HAP-1 (cell line): ENCODE measurements around the gene GSX1.
A peak's percentile ranks its signal among the peaks of the same experiment; 100 is the strongest.
"Not testable (repeated sequence)": the region's sequence is repeated elsewhere in the genome, so short reads cannot be mapped to it uniquely, and the experiment has no call there.

Experiments
- DNase-seq, 2 experiments: peaks; one replicate each; pipeline ENCODE4 v3.0.0-alpha.2; 2016 to 2020; ENCODE audit warnings: low spot score in 2 of 2
- H3K27me3 ChIP-seq: fragments of 250-450 bp; sonication (Bioruptor Pico); 2 replicates; pipeline ENCODE4 v1.5.1; 2020; ENCODE audit warnings: low read depth, mild to moderate bottlenecking, moderate library complexity
- H3K36me3 ChIP-seq: fragments of 250-450 bp; sonication (Bioruptor Pico); replicated peaks from 2 replicates; pipeline ENCODE4 v1.5.1; 2020; ENCODE audit warnings: mild to moderate bottlenecking
- H3K4me1 ChIP-seq: fragments of 250-450 bp; sonication (Bioruptor Pico); 2 replicates; pipeline ENCODE4 v1.5.1; 2020; ENCODE audit warnings: mild to moderate bottlenecking
- H3K4me3 ChIP-seq: fragments of 250-450 bp; sonication (Bioruptor Pico); 2 replicates; pipeline ENCODE4 v1.5.1; 2020; ENCODE audit warnings: mild to moderate bottlenecking, moderate library complexity
- H3K9me3 ChIP-seq: fragments of 250-450 bp; sonication (Bioruptor Pico); 2 replicates; pipeline ENCODE4 v1.5.1; 2020; ENCODE audit warnings: mild to moderate bottlenecking, moderate library complexity
- in situ Hi-C: fragments of 300-500 bp; cut with MboI; formaldehyde crosslinking; loops from 3 replicates; pipeline ENCODE4 v1.14.3; 2020; ENCODE audit warnings: low sequenced_read_pairs, inconsistent platforms, mixed read lengths

Gene GSX1

DNA sequence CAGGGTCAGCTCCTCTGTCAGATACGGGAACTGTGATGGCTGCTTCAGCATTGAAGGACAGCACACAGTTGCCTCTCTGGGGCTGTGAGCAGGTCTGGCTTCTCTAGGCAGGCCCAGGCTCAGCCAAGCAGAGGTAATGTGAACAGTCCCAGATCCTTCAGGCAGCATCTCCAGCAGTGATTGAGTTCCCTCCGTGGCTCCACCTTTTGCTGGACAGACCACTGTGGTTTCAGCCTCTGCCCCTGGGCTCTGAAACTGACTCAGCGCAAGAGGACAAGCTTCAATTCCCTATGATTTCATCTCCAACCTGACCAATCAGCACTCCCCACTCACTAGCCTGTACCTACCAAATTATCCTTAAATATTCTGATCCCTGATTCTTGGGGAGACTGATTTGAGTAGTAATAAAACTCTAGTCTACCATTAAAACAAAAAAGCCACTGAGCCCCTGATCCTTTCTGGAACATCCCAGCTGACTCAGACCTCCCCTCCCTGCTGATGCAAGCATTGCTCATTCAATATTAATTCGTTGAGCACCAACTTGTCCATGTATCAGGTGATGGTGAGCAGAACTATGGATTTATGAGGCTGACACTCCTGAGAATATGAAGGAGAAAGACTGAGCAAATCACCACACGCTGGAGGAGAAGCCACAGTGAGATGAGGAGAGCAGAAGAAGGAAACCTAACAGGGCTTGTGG lies 16.7 kb downstream of the GSX1 start:
- in situ Hi-C loops, result no loop called here
- Histone ChIP-seq H3K4me3 (no peak overlapping the region), H3K27me3 (peaks cover 14% of the 10 kb centered on the region; the same call in 1 of the 2 replicates), H3K9me3 (no peaks in the 10 kb centered on the region), H3K36me3 (no peaks in the 10 kb centered on the region), H3K4me1 (no peaks in the 10 kb centered on the region)
- DNase-seq, result no peak

DNA sequence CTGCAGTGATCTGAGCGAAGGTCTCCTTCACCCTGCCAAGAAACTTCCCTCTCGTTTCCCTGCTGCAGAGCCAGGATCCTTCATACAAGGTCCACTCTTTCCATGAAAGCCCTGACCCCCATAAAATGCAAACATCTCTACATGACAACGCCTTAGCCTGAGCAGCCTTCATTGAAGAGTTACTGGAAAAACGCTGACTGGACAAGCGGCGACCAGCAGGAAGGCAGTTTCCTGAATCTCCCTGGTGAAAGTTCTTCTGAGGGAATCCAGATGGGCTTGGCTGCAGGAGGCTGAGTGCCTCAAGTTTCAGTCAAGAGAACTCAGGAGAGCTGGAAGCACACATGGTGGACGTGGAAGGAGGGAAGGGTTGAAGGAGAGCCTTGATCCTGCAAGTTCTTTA lies 17.7 kb downstream of the GSX1 start:
- peaks cover 12% of the 10 kb centered on the region; the same call in 1 of the 2 replicates for H3K27me3 ChIP-seq

GRCh38 chr13:27810461-27810860 lies 18.2 kb downstream of the GSX1 start:
- no peaks in the 10 kb centered on the region for H3K9me3 ChIP-seq
- H3K4me3 ChIP-seq, result no peak overlapping the region
- DNase-seq, result no peak
- no peaks in the 10 kb centered on the region for H3K4me1 ChIP-seq
- in situ Hi-C loops, result no loop called here
- H3K27me3 ChIP-seq, result peaks cover 7% of the 10 kb centered on the region; the same call in 1 of the 2 replicates
- no peaks in the 10 kb centered on the region for H3K36me3 ChIP-seq

More for the DNA sequence above, 17.7 kb downstream of the GSX1 start:
- in situ Hi-C loops, result no loop called here
- H3K9me3 ChIP-seq, result no peaks in the 10 kb centered on the region
- H3K4me1 ChIP-seq, result no peaks in the 10 kb centered on the region
- no peaks in the 10 kb centered on the region for H3K36me3 ChIP-seq
- H3K4me3 ChIP-seq, result no peak overlapping the region
- DNase-seq, result no peak

DNA sequence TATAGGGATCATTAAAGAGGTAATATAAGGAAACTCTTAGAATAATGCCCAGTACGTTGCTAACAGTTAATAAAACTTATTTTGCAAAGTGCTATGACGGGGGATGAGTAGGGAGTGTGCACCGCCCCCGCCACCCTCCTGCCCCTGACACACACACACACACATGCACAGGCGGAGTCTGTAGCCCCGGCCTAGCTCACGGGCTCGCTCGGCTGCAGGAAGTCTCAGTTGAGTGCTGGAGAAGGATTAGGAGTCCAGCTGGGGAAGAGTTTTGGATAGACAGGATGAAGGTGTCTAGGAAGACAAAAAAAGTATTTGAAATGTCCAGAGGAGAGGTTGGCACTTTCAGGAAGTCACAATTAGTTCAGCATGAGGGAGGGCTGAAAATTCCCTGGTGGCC lies 21.5 kb downstream of the GSX1 start:
- H3K27me3 ChIP-seq, result peaks cover 9% of the 10 kb centered on the region; the same call in 1 of the 2 replicates
- no peaks in the 10 kb centered on the region for H3K4me1 ChIP-seq
- H3K9me3 ChIP-seq, result no peaks in the 10 kb centered on the region
- in situ Hi-C loops, result no loop called here
- no peak overlapping the region for H3K4me3 ChIP-seq
- DNase-seq, result no peak
- H3K36me3 ChIP-seq, result no peaks in the 10 kb centered on the region

DNA sequence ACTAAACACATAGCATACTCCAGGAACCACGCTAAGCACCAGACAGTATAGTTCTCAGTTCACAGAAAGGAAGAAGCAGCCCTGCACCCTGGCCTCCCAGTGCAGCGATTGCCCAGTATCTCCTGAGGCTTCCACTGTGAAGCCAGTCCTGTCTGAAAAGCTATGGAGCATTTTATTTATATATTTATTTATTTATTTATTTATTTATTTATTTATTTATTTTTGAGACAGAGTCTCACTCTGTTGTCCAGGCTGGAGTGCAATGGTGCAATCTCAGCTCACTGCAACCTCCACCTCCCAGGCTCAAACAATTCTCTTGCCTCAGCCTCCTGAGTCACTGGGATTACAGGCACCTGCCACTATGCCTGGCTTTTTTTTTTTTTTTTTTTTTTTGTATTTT lies 25.5 kb downstream of the GSX1 start:
- H3K36me3 ChIP-seq, DNase-seq, H3K27me3 ChIP-seq, H3K4me3 ChIP-seq, H3K4me1 ChIP-seq, in situ Hi-C loops, H3K9me3 ChIP-seq: not testable (repeated sequence)

DNA sequence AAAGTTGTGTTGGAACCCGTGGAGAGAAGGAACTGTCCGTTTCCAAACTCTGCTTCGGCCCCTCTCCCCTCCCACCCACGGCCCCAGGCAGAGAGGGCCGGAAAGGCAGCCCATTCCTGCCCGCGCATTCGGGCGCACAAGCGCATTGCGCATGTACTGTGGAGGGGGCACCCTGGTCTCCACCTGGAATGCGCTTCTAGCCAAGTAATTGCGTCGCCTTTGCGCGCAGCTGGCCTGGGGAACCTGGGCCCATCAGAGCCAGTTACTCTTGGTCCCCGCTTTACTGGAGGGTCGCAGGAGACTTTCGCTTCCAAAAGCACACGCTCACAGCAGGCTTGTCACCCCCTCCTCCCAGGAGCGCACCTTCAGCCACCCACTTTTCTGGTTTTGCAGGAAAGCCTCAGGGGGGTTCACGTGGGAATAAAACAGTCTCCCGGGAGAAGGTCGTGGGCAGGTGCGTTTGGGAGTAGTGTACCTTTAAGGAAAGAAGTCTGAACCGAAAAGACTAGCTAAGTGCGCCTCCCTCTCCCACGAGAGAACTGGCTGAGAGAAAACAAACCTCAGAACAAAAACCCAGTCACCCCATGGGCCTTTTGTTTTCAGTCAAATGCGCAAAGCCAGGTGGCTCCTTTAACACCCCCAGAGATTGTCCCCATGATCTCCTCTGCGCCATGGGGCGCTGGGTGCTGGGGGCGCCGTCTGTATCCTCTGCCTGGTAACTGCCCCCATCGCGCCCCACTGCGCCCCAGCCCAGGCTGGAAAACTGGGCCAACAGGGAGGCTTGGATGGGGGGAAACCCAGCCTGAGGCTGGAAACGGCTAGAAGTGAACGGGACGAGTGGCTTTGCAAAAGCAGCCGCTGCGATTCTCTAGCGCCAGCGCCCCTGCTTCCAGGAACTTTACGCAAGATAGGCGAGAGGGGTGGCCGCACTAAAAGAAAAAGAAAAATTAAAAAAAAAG lies 28.5 kb downstream of the GSX1 start:
- Histone ChIP-seq H3K27me3 (peaks cover 9% of the 10 kb centered on the region; the same call in 1 of the 2 replicates), H3K4me1 (no peaks in the 10 kb centered on the region), H3K36me3 (no peaks in the 10 kb centered on the region), H3K4me3 (no peak overlapping the region), H3K9me3 (no peaks in the 10 kb centered on the region)
- in situ Hi-C loops, result loop anchor here (10.0 kb wide), 1 partner anchor 286 kb away; no protein-coding TSS in a partner anchor
- DNase-seq, result no peak

- H3K27me3 ChIP-seq, result peaks cover 9% of the 10 kb centered on the region; the same call in 1 of the 2 replicates
- peak in 1 of 2 experiments; percentile 9 for DNase-seq
- no peaks in the 10 kb centered on the region for H3K4me1 ChIP-seq
- H3K4me3 ChIP-seq, result no peak overlapping the region
- H3K36me3 ChIP-seq, result no peaks in the 10 kb centered on the region
- H3K9me3 ChIP-seq, result no peaks in the 10 kb centered on the region
- in situ Hi-C loops, result loop anchor here (10.0 kb wide), 1 partner anchor 287 kb away; no protein-coding TSS in a partner anchor
Observed at GRCh38 chr13:27821566-27821965, 29.3 kb downstream of the GSX1 start.

DNA sequence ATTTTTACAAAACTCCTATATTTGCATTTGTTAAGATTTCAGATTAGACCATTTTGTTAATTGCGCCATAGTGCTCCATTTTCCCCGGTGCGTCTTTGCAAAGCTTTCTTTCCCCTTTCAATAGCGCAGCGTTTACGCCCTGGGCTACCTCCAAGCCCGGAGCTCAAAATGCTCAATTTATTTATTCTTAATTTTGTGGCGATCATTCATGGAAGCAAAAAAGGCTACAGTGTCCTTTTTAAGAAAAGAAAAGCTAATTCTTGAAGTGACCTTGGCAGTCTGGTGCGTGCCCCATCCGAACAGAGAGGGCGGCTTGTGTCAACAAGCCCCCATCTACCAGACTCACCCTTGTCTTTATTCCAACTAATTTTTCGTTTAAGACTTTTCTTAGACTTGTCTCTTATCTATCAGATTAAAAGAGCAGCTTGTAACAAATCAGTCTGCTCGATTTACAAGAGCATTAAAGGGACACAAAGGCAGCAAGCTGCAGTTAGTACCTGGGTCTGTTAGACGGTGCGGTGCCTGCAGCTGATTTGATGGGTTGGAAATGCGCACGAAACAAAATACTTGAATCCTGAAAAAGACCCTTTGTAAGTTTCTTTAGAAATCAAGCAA lies 30.1 kb downstream of the GSX1 start:
- Histone ChIP-seq H3K4me3 (no peak overlapping the region), H3K27me3 (peaks cover 7% of the 10 kb centered on the region; the same call in 1 of the 2 replicates), H3K36me3 (no peaks in the 10 kb centered on the region), H3K9me3 (no peaks in the 10 kb centered on the region), H3K4me1 (no peaks in the 10 kb centered on the region)
- in situ Hi-C loops, result loop anchor here (10.0 kb wide), 1 partner anchor 288 kb away; no protein-coding TSS in a partner anchor
- DNase-seq, result peak; percentile 40 to 56

- Histone ChIP-seq H3K9me3 (no peaks in the 10 kb centered on the region), H3K36me3 (no peaks in the 10 kb centered on the region), H3K27me3 (peaks cover 4% of the 10 kb centered on the region; the same call in 1 of the 2 replicates), H3K4me3 (no peak overlapping the region), H3K4me1 (no peaks in the 10 kb centered on the region)
- DNase-seq, result peak in 1 of 2 experiments; percentile 39
- in situ Hi-C loops, result loop anchor here (10.0 kb wide), 1 partner anchor 288 kb away; no protein-coding TSS in a partner anchor
Observed at GRCh38 chr13:27822873-27823311, 30.6 kb downstream of the GSX1 start.

DNA sequence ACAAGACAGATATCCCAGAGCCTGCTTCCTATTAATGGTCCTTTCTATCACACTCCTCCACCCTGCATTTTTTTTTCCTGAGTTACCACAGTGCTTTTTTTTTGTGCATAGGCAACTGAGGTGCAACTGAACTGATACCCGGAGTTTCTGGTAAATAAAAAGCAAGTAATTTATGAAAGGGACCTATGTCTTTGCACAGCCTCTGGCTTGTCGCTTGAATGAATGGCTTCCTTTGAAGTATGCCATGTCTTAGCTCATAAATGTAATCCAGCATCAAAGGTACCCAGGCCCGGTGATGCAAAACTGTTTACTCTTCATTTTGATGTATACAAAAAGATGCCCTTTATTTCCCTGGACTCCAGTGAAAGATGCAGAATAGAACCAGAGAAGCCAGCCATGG lies 31.8 kb downstream of the GSX1 start:
- in situ Hi-C loops, result loop anchor here (10.0 kb wide), 1 partner anchor 289 kb away; no protein-coding TSS in a partner anchor
- DNase-seq, result no peak
- H3K4me1 ChIP-seq, result no peaks in the 10 kb centered on the region
- no peak overlapping the region for H3K4me3 ChIP-seq
- no peaks in the 10 kb centered on the region for H3K9me3 ChIP-seq
- no peaks in the 10 kb centered on the region for H3K36me3 ChIP-seq
- no peaks in the 10 kb centered on the region; the same call in 1 of the 2 replicates for H3K27me3 ChIP-seq

GRCh38 chr13:27825072-27825471 lies 32.8 kb downstream of the GSX1 start:
- H3K4me3 ChIP-seq, result no peak overlapping the region
- in situ Hi-C loops, result loop anchor here (5.0 to 25.0 kb wide), 3 partner anchors 290 to 863 kb away; no protein-coding TSS in a partner anchor
- H3K36me3 ChIP-seq, result no peaks in the 10 kb centered on the region
- DNase-seq, result no peak
- H3K27me3 ChIP-seq, result no peaks in the 10 kb centered on the region
- no peaks in the 10 kb centered on the region for H3K9me3 ChIP-seq
- no peaks in the 10 kb centered on the region; the same call in 1 of the 2 replicates for H3K4me1 ChIP-seq

GRCh38 chr13:27826379-27827353 lies 34.4 kb downstream of the GSX1 start:
- no peaks in the 10 kb centered on the region for H3K27me3 ChIP-seq

More at GRCh38 chr13:27826379-27827353, 34.4 kb downstream of the GSX1 start:
- in situ Hi-C loops, result loop anchor here (5.0 to 25.0 kb wide), 3 partner anchors 292 to 864 kb away; no protein-coding TSS in a partner anchor
- peak; percentile 77 to 91 for DNase-seq
- peak overlapping the region; percentile 16 for H3K4me3 ChIP-seq
- no peaks in the 10 kb centered on the region; the same call in 1 of the 2 replicates for H3K4me1 ChIP-seq
- no peaks in the 10 kb centered on the region for H3K9me3 ChIP-seq
- H3K36me3 ChIP-seq, result no peaks in the 10 kb centered on the region
